Ammon's horn (tissue), 1 donor: ENCODE data around the gene WDCP.

Experiments used
- DNase-seq: peaks from one replicate; pipeline ENCODE4 v3.0.0-alpha.2; 2016; ENCODE audit warnings: low spot score

WDCP gene

GRCh38 chr2:23993736-23994269 lies 53.4 kb downstream of the WDCP start:
- DNase-seq: no peak

- DNase-seq: no peak
These were observed 54.3 kb downstream of the WDCP start for GRCh38 chr2:23992931-23993330.

DNA sequence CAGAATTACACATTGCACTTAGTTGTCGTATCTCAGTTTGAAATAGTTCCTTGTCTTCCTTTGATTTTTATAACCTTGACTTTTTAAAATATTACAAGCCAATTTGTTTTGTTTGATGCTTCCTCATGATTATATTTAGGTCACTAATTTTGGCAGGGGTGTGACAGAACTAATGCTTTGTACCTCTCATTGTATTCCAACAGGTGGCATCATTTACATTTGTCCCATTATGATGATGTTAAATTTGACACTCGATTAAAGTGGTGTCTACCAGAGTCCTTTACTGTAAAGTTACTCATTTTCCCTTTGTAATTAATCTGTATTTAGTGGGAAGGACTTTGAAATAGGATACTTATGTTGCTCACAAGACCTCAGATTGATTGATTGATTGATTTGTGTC lies 58.8 kb downstream of the WDCP start:
- no peak for DNase-seq
